Measurements from ENCODE around the gene BMP7.
"Not testable (repeated sequence)": the region's sequence is repeated elsewhere in the genome, so short reads cannot be mapped to it uniquely, and the experiment has no call there.

BMP7 gene

DNA sequence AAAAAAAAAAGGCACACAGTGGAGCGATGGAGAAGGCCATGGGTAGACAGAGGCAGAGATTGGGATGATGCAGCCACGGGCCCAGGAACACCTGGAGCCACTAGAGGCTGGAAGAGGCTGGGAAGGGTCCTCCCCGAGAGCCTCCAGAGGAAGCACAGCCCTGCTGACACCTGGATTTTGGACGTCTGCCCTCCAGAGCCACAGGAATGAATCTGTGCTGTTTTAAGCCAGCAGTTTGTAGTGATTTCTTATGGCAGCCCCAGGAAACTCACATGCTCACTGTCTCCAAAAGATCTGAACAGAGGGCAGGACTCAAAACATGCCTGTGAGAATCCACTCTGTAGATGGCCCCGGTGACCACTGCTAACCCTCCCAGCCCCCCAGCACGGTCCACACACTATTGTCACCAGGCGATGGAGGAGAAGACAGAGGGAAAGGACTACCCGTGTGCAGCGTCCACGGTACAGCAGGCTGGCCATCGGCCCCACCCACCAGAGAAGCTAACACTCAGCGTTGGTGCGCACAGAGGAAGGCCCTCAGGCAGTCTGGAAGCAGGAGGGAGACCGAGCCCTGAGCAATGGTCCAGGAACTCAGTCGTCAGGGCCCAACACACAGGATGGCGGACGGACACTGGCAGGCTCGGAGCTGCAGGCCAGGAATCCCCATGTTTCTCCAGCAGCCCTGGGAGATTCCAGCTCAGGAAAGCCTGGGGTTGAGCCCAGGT is 99.7 kb downstream of the BMP7 start:
- DNase-seq (ENCODE audit: low spot score) = no peak

DNA sequence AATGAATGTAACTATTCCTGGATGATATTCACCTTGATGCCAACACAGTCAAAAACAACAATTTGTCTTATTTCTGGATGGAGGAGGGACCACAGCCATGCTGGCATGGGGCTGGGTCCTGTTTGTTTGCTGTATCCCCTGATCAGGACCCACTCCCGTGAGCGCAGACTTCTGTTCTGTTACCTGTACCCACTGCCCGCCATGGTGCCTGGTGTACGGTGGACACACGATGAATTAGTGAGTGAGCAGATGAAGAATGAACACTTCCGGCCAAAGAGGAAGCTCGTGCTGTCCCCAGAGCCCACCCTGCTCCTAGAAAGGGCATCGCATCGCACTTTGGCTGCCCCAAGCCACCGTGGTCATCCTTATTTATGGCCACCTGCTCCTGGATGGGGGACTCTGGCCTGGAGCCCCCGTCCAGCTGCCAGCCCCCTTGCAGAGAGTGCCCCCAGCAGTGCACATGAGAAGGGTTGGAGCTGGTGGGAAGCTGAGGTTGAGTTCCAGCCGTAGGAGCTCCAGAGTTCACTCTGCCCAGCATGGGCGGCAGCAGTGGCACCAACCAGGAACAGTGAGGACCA is 100.9 kb downstream of the BMP7 start:
- DNase-seq (ENCODE audit: low spot score) = no peak

DNA sequence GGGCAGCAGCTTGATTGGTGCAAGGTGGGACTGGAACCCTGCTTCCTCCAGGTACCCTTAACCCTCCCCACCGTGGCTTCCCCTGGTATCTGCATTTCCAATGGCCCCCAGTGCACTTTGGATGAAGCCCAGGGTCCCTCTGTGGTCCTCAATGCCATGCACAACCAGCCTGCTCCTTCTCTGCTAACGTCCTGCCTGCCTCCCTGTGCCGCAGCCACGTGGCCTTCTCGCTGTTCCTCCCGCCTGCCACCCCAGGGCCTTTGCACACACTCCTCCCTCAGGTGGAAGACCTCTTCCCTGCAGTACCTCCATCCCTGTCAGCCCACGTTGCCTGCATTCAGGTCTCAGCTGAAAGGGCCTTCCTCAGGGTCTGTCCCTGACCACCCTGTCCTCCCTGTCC is 101.6 kb downstream of the BMP7 start:
- no peak for DNase-seq (ENCODE audit: low spot score)

GRCh38 chr20:57163041-57163440 is 103.4 kb downstream of the BMP7 start:
- DNase-seq (ENCODE audit: low spot score) = no peak

DNA sequence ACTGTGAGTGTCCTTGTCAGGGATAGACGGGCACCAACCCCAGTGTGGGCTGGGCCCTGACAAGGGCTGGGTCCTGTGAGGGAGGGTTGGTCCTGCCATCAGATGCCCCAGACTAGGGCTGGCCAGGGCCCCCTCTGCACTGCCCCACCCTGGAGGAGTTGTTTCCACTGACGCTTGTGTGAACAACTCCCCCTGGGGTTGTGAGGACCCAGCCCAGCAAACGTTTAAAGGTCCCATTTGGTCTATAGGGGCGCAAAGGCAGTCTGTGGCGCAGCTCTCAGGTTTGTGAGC is 104.1 kb downstream of the BMP7 start:
- DNase-seq (ENCODE audit: low spot score) = no peak

DNA sequence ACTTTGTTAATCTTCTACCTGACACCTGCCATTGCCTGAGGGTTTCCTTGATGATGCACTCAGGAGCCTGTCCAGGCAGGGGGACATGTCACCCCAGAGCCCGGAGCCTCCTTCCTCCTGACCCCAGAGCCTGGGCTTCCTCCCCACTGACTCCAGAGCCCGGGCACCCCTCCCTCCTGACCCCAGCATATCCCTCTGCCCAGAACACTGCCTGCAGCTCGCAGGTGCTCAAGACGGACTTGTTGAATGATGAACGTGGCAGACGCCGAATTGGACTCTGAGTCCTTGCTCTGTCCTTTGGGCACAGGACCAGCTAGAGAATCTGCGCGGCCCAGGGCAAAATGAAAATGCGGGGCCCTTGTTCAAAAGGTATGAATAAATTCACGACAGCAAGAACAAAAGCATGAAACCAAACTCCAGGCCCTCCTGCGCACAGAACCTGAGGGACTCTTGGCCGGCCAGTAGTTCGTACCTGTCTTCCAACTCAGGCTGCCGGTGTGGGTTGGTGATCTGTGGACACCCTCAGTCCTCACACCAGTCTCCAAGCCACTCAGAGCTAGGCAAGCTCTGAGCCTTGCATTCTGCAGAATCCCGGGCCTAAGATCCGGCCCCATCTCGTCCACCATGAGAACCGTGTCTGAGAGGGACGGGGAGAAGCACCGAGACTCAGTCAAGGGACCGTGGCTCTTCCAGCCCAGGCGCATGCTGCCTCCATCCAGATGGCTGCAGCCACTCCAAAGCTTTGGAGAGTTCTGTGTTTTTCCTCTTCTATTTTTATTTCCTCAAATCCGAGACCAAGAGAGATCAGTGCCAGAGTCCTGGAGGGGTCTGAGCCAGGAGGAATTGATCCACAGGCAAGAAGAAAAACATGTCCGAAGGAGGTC is 104.7 kb downstream of the BMP7 start:
- DNase-seq (ENCODE audit: low spot score) = no peak

DNA sequence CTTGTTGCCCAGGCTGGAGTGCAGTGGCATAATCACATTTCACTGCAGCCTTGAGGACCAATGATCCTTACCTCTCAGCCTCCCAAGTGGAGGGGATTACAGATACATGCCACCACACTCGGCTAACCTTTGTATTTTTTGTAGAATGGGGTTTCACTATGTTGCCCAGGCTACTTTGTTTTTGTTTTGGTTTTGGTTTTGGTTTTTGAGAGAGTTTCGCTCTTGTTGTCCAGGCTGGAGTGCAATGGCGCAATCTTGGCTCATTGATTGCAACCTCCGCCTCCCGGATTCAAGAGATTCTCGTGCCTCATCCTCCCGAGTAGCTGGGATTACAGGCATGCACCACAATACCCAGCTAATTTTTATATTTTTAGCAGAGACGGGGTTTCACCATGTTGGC is 105.5 kb downstream of the BMP7 start:
- no peak for DNase-seq (ENCODE audit: low spot score)

DNA sequence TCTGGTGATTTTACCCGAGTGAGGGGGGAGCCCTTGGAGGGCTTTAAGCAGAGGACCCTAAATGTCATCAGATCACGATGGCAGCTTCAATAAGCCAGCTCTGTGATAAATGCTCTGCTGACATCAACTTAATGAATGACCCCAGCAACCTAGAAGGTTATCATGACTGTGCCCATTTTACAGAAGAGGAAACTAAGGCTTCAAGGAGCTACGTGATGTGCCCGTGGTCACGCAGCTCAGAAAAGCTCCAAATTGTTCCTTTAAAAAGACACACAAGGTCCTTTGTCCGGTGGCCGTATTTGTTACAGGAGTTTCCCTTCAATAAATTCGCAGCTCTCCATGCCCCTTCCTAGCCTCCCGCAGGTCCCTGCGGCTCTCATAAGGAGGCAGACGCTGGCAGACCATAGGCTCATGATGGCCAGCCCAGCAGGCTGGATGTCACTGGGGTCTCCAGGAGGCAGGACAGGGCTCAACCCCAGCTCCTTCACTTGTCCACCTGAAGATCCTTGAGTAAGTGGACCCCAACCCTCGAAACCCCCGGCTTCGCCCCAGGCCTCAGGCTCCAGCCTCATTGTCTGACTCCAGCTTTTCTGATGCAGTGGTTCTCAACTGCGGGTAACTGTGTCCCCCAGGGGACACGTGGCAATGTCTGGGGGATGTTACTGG is 106.4 kb downstream of the BMP7 start:
- DNase-seq (ENCODE audit: low spot score) = no peak

DNA sequence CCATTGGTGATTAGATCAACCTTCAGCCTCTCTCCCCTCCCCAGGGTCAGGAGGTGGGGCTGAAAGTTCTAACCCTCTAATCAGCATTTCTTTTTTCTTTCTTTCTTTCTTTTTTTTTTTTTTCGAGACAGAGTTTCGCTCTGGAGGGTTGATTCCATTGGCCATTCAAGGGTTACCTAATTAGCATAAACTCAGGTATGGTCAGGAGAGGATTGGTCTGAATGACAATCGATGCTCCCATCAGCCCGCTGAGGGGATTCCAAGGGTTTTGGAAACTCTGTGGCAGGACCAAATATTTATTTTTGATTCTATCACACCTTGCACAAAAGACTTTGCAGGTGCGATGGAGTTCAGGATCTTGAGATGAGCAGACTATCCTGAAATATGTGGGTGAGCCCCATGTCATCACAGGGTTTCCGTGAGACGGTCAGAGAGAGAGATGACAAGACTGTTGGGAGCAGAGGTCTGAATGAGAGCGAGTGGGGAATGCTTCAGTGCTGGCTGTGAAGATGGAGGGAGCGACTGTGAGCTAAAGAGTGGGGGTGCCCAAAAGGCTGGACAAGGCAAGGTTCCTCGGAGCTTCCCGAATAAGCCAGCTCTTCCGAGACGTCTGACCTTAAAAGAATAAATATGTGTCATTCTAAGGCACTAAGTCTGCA is 107.1 kb downstream of the BMP7 start:
- DNase-seq (ENCODE audit: low spot score) = no peak

DNA sequence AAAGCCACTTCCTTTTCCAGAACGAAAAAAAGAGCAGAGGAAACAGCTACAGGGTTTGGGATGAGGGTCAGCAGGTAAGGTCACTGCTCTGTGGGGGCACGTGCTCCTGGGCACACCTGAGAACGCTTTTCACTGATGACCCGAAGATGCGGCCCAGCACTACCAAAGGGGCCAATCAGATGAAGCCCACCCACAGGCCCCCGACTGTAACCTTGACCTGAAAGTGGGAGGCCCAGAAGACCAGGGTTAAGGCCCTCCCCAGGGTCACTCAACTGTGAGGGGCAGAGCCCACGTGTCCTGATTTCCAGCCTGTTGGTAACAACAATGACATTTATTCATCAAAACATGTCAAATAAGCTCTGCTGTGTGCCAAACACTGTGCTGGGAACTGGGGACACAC is 108.0 kb downstream of the BMP7 start:
- DNase-seq (ENCODE audit: low spot score) = no peak

DNA sequence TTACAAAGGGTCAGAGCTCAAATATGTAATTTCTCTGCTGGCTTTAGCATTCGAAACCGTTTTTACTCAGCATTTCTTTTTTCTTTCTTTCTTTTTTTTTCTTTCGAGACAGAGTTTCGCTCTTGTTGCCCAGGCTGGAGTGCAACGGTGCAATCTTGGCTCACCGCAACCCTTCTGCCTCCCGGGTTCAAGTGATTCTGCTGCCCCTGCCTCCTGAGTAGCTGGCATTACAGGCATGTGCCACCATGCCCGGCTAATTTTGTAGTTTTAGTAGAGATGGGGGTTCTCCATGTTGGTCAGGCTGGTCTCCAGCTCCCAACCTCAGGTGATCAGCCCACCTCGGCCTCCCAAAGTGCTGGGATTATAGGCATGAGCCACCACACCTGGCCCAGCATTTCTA is 108.7 kb downstream of the BMP7 start:
- DNase-seq (ENCODE audit: low spot score) = not testable (repeated sequence)

- no peak for DNase-seq (ENCODE audit: low spot score)
Observed at GRCh38 chr20:57157106-57157691, 109.2 kb downstream of the BMP7 start.

GRCh38 chr20:57156011-57156729 is 110.3 kb downstream of the BMP7 start:
- no peak for DNase-seq (ENCODE audit: low spot score)

DNA sequence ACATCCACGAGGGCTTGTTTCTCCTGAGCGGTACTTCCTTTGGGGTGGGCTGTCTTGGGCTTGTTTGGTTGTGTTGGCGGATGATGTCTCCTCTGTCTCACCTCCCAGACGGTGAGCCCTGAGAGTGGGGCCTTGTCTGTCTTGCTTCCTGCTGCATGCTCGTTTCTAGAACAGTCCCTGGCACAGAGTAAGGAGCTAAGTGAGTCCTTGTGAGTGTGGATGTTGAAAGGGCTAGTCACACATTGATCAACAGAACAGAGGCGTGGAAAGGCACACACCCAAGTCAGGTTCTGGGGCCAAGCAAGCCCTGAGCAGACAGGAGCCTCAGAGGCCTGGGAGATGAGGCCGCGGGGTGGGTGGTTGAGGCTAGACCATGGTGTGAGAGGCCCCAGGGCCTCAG is 111.0 kb downstream of the BMP7 start:
- DNase-seq (ENCODE audit: low spot score) = no peak

DNA sequence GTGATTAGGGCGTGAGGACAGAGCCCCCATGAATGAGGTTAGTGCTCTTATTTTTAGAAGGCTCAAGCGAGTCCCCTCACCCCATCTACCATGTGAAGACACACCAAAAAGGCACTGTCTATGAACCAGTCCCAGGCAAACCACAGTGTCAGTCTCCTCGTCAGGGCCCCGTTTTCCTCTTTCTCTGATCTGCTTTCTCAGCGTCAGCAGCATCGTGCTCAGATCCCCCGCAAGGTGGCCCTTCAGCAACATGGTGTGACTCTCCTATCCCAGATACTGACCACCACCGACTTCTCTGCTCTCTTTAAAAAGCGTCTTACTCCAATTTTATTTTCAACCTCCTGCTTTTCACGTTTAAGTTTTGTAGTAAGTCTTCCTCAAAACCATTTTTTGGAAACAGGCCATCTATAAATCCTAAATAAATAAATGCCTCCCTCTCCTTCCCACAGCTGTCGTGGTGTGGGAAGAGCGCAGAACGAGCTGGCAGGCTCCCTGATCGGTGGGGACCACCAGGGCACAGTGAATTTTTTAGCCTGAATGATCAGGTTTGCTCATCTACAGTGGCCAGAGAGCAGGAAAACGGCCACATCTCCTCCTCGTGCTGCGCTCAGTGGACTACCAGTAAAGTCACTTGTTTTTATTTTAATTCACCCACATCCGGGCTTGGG is 113.1 kb downstream of the BMP7 start:
- no peak for DNase-seq (ENCODE audit: low spot score)

- DNase-seq (ENCODE audit: low spot score) = no peak
Observed at GRCh38 chr20:57152557-57152956, 113.9 kb downstream of the BMP7 start.

DNA sequence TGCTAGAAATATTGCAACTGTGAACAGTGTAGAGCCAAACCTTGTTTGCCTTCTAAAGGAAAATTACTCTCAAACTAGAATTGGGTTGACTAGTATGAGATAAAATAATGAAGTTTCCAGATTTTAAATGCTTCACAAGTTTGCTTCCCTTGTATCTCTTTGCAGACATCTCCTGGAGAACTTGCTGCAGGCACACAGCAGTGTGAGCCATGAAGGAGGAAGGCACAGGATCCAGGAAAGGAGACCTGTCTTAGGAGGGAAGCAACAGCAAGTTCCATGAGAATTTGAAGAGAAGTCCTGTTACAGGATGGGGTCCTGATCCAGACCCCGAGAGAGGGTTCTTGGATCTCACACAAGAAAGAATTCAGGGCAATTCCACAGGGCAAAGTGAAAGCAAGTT is 115.9 kb downstream of the BMP7 start:
- DNase-seq (ENCODE audit: low spot score) = no peak

DNA sequence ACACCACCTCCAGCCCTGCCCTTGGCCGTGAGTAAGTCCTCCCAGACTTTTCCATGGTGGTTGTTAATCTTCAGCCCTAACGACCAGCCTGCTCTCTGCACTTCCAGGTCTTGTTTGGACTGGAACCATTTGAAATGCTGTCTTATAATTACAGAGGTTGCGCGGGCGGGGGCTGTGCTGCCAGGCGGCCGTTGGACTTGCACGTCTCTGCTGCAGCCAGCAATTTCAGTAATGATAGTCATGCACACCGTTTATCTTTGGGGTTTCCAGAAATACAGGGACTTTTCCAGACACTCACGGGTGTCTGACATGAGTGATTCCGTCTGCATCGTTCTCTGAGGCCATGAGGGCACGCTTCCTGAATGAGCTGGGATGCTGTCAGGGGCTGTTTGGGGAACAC is 118.2 kb downstream of the BMP7 start:
- DNase-seq (ENCODE audit: low spot score) = no peak

- DNase-seq (ENCODE audit: low spot score) = no peak
Observed at GRCh38 chr20:57147185-57147584, 119.3 kb downstream of the BMP7 start.

DNA sequence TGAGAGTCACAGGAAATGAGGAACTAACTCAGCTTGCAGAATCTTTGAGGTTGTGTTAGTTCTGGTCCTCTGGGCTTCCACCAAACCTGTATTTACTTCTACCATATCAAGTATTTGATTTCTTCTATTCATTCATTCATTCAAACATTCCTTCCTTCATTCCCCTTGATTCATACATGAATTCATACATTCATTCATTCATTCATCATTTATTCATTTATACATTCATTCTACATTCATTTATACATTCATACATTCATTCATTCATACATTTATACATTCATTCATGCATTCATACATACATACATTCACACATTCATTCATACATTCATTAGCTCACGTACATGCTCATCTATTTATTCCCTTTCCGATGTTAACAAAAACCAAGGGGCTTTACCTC is 120.3 kb downstream of the BMP7 start:
- DNase-seq (ENCODE audit: low spot score) = no peak

Data from CD4-positive, alpha-beta T cell treated with Interleukin-6 at 100 ng/mL for 8 hours (primary cell).